Thoracic aorta (tissue), 2 donors: Measurements from ENCODE around the gene STPG1. TPM values are rescaled to one million over a fixed set of nuclear protein-coding genes. Genes with fewer than 3 reads are reported as not detected.

Experiments
- ATAC-seq: fragments of 150-250 bp; one replicate; pipeline ENCODE4 v1.8.0; 2017; ENCODE audit warnings: low read depth; ENCODE audit not compliant: insufficient number of reproducible peaks, low FRiP score
- DNase-seq: peaks from one replicate; pipeline ENCODE4 v3.0.0-alpha.2; 2020; ENCODE audit warnings: low spot score
- H3K27ac ChIP-seq, 2 donors: fragments of 200-600 bp; sonication (generic); 1 replicate in 1 of 2; 2 replicates in 1 of 2; pipeline ENCODE4 v1.5.1; 2016; ENCODE audit warnings: mild to moderate bottlenecking in 2 of 2, moderate library complexity in 2 of 2
- H3K27me3 ChIP-seq: fragments of 200-600 bp; sonication (generic); replicated peaks from 2 replicates; pipeline ENCODE4 v1.6.0; 2016; ENCODE audit warnings: mild to moderate bottlenecking; ENCODE audit not compliant: insufficient read depth
- H3K36me3 ChIP-seq: fragments of 200-600 bp; sonication (generic); one replicate; pipeline ENCODE4 v1.5.1; 2016
- H3K4me1 ChIP-seq, 2 donors: fragments of 200-600 bp; sonication (generic); 1 replicate in 1 of 2; 2 replicates in 1 of 2; pipeline versions ENCODE4 v1.5.1 to v1.6.0; 2016; ENCODE audit warnings: low read depth in 2 of 2, mild to moderate bottlenecking in 1 of 2; ENCODE audit not compliant: control insufficient read depth in 1 of 2
- H3K4me3 ChIP-seq: fragments of 200-600 bp; sonication (generic); 2 replicates; pipeline ENCODE4 v1.5.1; 2016; ENCODE audit warnings: mild to moderate bottlenecking
- H3K9me3 ChIP-seq: fragments of 200-600 bp; sonication (generic); 2 replicates; pipeline ENCODE4 v1.5.1; 2016
- total RNA-seq, 2 donors: library from RNA; depleted of rRNA; stranded (reverse); fragments of >200 nt; gene quantifications; one replicate each; pipeline versions ENCODE4 v1.1.0 to v1.2.3, GENCODE V29; 2016
- TF ChIP-seq, protein P1 (sequence below): fragments of 200-600 bp; sonication (generic); IDR thresholded peaks from one replicate; pipeline ENCODE4 v1.5.1; 2019; ENCODE audit warnings: antibody characterized with exemption

STPG1 gene
- total RNA-seq, 2 donors from 2014 or later = 1.5 to 4.0 TPM

DNA sequence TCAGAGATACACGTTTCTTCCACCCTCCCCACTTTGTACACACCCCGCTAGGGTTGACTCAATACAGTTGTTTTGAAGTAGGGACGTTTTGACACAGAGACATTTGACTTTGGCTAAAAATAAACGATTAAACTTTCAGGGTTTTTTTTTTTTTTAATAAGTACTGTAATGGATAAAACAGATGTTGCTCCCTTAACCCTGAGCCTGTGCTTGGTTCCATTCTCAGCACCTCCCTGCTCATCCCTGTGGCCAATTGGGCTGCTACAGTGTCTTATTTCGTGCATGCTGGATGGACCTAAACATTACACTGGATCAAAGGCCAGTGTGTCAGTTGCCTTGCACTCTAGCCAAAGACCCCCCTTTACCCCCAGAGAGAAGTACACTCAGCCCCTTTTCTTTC is 77.5 kb downstream of the STPG1 start:
- no peak overlapping the region for H3K4me3 ChIP-seq
- ATAC-seq (no peak), DNase-seq (no peak)
- H3K36me3 ChIP-seq = no peaks in the 10 kb centered on the region
- H3K27ac ChIP-seq = no peak overlapping the region
- TF ChIP-seq, protein P1, sequence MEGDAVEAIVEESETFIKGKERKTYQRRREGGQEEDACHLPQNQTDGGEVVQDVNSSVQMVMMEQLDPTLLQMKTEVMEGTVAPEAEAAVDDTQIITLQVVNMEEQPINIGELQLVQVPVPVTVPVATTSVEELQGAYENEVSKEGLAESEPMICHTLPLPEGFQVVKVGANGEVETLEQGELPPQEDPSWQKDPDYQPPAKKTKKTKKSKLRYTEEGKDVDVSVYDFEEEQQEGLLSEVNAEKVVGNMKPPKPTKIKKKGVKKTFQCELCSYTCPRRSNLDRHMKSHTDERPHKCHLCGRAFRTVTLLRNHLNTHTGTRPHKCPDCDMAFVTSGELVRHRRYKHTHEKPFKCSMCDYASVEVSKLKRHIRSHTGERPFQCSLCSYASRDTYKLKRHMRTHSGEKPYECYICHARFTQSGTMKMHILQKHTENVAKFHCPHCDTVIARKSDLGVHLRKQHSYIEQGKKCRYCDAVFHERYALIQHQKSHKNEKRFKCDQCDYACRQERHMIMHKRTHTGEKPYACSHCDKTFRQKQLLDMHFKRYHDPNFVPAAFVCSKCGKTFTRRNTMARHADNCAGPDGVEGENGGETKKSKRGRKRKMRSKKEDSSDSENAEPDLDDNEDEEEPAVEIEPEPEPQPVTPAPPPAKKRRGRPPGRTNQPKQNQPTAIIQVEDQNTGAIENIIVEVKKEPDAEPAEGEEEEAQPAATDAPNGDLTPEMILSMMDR = no peak
- H3K27me3 ChIP-seq = no peaks in the 10 kb centered on the region
- H3K9me3 ChIP-seq = no peaks in the 10 kb centered on the region
- H3K4me1 ChIP-seq = no peaks in the 10 kb centered on the region

DNA sequence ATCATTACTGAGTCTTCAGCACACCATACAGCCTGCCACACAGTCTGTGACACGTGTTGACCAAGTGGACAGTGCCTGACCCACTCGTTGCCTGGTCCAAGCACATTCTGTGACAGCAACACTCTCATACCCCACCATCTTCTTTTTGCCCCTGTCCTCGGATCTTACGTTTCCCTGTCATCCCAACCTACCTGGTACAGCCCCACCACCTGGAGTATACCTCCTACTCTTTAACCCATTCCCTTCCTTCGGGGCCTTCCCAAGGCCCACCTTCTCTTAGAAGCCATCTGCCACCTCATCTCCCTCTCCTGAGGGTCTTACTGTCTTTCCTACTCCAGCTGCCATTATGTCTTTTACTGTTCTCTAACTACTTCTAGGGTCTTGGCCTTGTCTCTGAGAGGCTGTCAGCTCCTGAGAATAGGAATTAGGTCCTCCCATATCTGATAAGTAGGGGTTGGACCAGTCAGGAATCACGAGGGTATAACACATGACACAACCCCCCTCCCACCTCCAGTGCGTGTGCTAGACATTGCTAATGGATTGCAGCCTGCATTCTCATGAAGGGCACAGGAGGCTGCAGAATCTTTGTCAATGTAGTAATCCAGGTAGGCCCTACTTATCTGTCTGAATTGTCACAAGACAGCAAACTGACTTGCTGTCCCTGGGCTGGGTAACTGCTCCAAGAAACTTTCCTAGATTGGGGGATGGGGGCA is 81.5 kb downstream of the STPG1 start:
- H3K9me3 ChIP-seq = no peaks in the 10 kb centered on the region
- no peaks in the 10 kb centered on the region for H3K4me1 ChIP-seq
- H3K27ac ChIP-seq = no peak overlapping the region
- DNase-seq (no peak), ATAC-seq (no peak)
- no peaks in the 10 kb centered on the region for H3K36me3 ChIP-seq
- H3K27me3 ChIP-seq = no peaks in the 10 kb centered on the region
- TF ChIP-seq, protein P1 = no peak
- H3K4me3 ChIP-seq = no peak overlapping the region

DNA sequence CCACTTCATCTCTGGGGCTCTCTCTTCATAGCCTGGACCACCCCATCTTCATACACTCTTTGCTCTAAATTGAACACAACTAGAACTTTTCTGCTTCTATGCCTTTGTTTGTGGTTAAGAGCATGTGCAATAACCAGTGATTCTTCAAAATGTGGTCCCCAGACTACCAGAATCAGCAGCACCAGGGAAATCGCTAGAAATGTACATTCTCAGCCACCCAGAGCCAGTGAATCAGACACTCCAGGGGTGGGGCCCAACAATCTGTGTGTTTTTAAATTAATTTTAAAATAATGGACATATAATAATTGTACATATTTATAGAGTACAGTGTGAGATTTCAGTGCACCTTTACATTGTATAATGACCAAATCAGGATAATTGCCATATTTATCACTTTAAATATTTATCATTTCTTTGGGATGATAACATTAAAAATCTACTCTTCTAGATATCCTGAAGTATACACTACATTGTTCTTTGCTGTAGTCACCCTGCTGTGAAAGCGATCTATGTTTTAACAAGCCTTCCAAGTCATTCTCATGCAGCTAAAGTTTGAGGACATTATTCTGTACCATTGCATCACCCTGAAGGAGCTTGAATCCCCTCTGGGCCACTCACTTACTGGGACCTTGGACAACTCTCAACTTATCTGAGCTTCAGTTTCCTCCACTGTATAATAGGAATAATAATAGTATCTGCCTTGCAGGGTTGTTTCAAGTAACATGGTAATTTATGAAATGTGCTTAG is 83.6 kb downstream of the STPG1 start:
- ATAC-seq = no peak
- Histone ChIP-seq H3K4me3 (no peak overlapping the region), H3K36me3 (no peaks in the 10 kb centered on the region), H3K4me1 (no peaks in the 10 kb centered on the region), H3K9me3 (no peaks in the 10 kb centered on the region), H3K27me3 (no peaks in the 10 kb centered on the region), H3K27ac (no peak overlapping the region)
- no peak for DNase-seq
- TF ChIP-seq, protein P1 = no peak

DNA sequence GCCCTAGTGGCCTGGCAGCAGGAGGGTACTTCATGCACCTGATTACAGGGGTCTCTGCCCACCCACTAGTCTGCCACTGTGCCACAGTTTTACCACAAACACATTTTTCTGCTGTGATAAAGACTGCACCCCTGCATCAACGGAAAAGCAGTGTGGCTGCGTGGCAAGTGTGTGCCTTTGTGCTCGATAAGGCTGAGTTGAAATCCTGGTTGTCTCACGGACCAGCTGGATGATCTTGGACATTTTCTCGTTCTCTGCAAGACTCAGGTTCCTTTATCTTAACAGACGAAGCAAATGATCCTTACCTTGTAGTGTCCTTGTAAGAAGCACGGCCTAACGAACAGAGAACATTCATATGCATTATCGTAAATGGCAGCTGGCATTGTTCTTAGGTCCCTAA is 84.3 kb downstream of the STPG1 start:
- Histone ChIP-seq H3K4me1 (no peaks in the 10 kb centered on the region), H3K4me3 (no peak overlapping the region), H3K9me3 (no peaks in the 10 kb centered on the region), H3K27me3 (no peaks in the 10 kb centered on the region), H3K36me3 (no peaks in the 10 kb centered on the region), H3K27ac (no peak overlapping the region)
- DNase-seq (no peak), ATAC-seq (no peak)
- TF ChIP-seq, protein P1 = no peak

DNA sequence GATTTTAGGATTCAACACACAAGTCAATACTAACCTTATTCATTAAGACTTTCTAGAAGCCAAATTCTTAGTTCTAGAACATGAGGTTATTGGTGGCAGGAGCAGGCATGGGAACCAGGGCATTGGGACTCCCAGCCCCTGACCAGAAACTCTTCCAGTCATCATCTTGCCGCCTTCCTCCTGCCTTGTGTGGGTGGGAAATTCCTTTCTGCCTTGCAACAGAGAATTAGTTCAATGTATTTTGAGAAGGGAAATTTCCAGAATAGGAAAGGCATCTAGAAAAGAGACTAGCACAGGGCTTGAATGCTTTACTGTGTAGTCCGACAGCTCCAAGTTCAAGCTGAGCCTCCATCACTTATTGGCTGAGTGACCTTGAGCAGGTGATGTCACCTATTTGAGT is 85.7 kb downstream of the STPG1 start:
- ATAC-seq = no peak
- DNase-seq = no peak

More for the DNA sequence above, 85.7 kb downstream of the STPG1 start:
- Histone ChIP-seq H3K36me3 (no peaks in the 10 kb centered on the region), H3K27ac (no peak overlapping the region), H3K9me3 (no peaks in the 10 kb centered on the region), H3K4me3 (no peak overlapping the region), H3K4me1 (no peaks in the 10 kb centered on the region), H3K27me3 (no peaks in the 10 kb centered on the region)
- TF ChIP-seq, protein P1 = no peak
